Measurements from ENCODE around the gene DLG2.

DLG2 gene

GRCh38 chr11:83723999-83724398 is 1903.1 kb downstream of the DLG2 start:
- Histone ChIP-seq H3K27me3 (replicated peaks; ENCODE audit: insufficient read depth, low read length) (no peaks in the 10 kb centered on the region), H3F3A (ENCODE audit: insufficient read depth, low read length) (no peaks in the 10 kb centered on the region), H3K36me3 (replicated peaks; ENCODE audit: insufficient read depth, low read length) (no peaks in the 10 kb centered on the region), H2AFZ (ENCODE audit: low read length) (0 out of 2 replicates have a peak overlapping the region, but pooled peaks have one; percentile 2), H3K79me2 (ENCODE audit: low read length) (no peaks in the 10 kb centered on the region), H3K9ac (ENCODE audit: low read length) (no peak overlapping the region), H4K20me1 (ENCODE audit: insufficient read depth, low read length) (no peaks in the 10 kb centered on the region), H3K4me3 (ENCODE audit: low read length) (peak overlapping the region; percentile 46; the same call in 1 of the 2 replicates), H3K27ac (ENCODE audit: low read length) (no peak overlapping the region), H3K9me2 (replicated peaks; ENCODE audit: insufficient read depth, low read length) (no peaks in the 10 kb centered on the region), H3K4me1 (ENCODE audit: low read length) (no peaks in the 10 kb centered on the region), H3K4me2 (ENCODE audit: low read depth, low read length) (peak overlapping the region; percentile 50), H3K9me3 (replicated peaks; ENCODE audit: insufficient read depth, low read length) (no peaks in the 10 kb centered on the region)
- TF ChIP-seq EZH2phosphoT487 (IDR thresholded peaks at IDR 0.05; ENCODE audit: low read length) (no peak), CTCF (IDR thresholded peaks at IDR 0.05; ENCODE audit: low read length) (peak; percentile 64), EZH2 (optimal IDR thresholded peaks at IDR 0.05; ENCODE audit: low read depth, low read length) (no peak)
- peak; percentile 56 for DNase-seq

DNA sequence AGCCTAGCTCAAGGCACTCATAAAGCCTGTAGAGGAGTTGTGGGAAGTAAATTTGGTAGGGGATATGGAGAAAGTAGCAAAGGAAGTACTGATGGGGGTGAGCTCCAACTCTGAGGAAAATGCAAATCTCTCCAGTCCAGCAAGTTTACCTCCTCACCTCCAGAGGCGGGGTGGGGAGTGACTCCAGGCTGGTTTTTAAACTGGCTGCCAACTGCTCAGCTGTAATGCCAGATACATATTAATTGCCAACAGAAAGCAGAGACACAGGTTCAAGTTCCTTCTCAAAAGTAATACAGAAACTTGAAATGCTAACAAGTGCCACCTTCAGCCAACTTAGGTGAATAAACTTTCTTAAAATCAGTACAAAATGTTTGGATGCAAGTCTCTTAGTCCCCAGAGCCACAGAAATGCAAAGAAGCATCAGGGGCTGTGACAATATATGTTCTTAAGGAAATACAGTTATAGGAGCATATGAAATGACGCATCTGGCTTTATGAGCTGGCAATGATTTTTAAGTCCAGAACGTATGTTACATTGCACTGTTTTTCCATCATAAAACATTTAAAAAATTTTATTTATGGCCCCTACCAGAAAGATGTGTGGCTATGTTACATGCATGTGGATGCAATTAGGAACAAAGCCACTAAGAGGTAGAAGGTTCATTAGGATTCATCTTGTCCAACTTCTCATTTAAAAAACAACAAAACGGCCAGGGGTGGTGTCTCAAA is 1904.6 kb downstream of the DLG2 start:
- Histone ChIP-seq H4K20me1 (ENCODE audit: insufficient read depth, low read length) (no peaks in the 10 kb centered on the region), H3K9me3 (replicated peaks; ENCODE audit: insufficient read depth, low read length) (no peaks in the 10 kb centered on the region), H3K36me3 (replicated peaks; ENCODE audit: insufficient read depth, low read length) (no peaks in the 10 kb centered on the region), H2AFZ (ENCODE audit: low read length) (no peak overlapping the region), H3K4me2 (ENCODE audit: low read depth, low read length) (no peak overlapping the region), H3K4me3 (ENCODE audit: low read length) (no peak overlapping the region), H3K4me1 (ENCODE audit: low read length) (peaks cover 3% of the 10 kb centered on the region; the same call in 1 of the 2 replicates), H3F3A (ENCODE audit: insufficient read depth, low read length) (no peaks in the 10 kb centered on the region), H3K9ac (ENCODE audit: low read length) (no peak overlapping the region), H3K9me2 (replicated peaks; ENCODE audit: insufficient read depth, low read length) (no peaks in the 10 kb centered on the region), H3K79me2 (ENCODE audit: low read length) (no peaks in the 10 kb centered on the region), H3K27me3 (replicated peaks; ENCODE audit: insufficient read depth, low read length) (no peaks in the 10 kb centered on the region), H3K27ac (ENCODE audit: low read length) (no peak overlapping the region)
- TF ChIP-seq EZH2 (optimal IDR thresholded peaks at IDR 0.05; ENCODE audit: low read depth, low read length), result no peak
- no peak for TF ChIP-seq EZH2phosphoT487 (IDR thresholded peaks at IDR 0.05; ENCODE audit: low read length)
- no peak for TF ChIP-seq CTCF (IDR thresholded peaks at IDR 0.05; ENCODE audit: low read length)
- no peak for DNase-seq

- no peak for DNase-seq
- Histone ChIP-seq H3K36me3 (replicated peaks; ENCODE audit: insufficient read depth, low read length) (no peaks in the 10 kb centered on the region), H3K27me3 (replicated peaks; ENCODE audit: insufficient read depth, low read length) (no peaks in the 10 kb centered on the region), H3K9me2 (replicated peaks; ENCODE audit: insufficient read depth, low read length) (no peaks in the 10 kb centered on the region), H2AFZ (ENCODE audit: low read length) (no peak overlapping the region), H3K27ac (ENCODE audit: low read length) (no peak overlapping the region), H3F3A (ENCODE audit: insufficient read depth, low read length) (no peaks in the 10 kb centered on the region), H4K20me1 (ENCODE audit: insufficient read depth, low read length) (no peaks in the 10 kb centered on the region), H3K4me3 (ENCODE audit: low read length) (no peak overlapping the region), H3K9ac (ENCODE audit: low read length) (no peak overlapping the region), H3K79me2 (ENCODE audit: low read length) (no peaks in the 10 kb centered on the region), H3K4me1 (ENCODE audit: low read length) (peaks cover 7% of the 10 kb centered on the region; the same call in 1 of the 2 replicates), H3K9me3 (replicated peaks; ENCODE audit: insufficient read depth, low read length) (no peaks in the 10 kb centered on the region), H3K4me2 (ENCODE audit: low read depth, low read length) (no peak overlapping the region)
- TF ChIP-seq EZH2 (optimal IDR thresholded peaks at IDR 0.05; ENCODE audit: low read depth, low read length) (no peak), EZH2phosphoT487 (IDR thresholded peaks at IDR 0.05; ENCODE audit: low read length) (no peak), CTCF (IDR thresholded peaks at IDR 0.05; ENCODE audit: low read length) (no peak)
Measured at GRCh38 chr11:83721263-83721662, 1905.9 kb downstream of the DLG2 start.

Measured in MM.1S (cell line).